HepG2 (cell line): ENCODE measurements around the gene SPG7. TPM values are rescaled to one million over a fixed set of nuclear protein-coding genes. Genes with fewer than 3 reads are reported as not detected.

Experiments used
- ATF1 ChIP-seq: IDR thresholded peaks from 2 replicates; pipeline ENCODE4 v1.6.1; 2016; ENCODE audit warnings: mild to moderate bottlenecking, control low read depth
- ATF6 ChIP-seq: sonication (generic); formaldehyde crosslinking; conservative IDR thresholded peaks from 2 replicates; pipeline ENCODE4 v1.4.0; 2020; ENCODE audit warnings: missing genetic modification reagents
- CHD2 ChIP-seq: IDR thresholded peaks from 2 replicates; pipeline ENCODE4 v1.6.1; 2011; ENCODE audit warnings: low read depth, low read length, improper control_type of control experiment
- EEA1 ChIP-seq: sonication (generic); formaldehyde crosslinking; IDR thresholded peaks from 2 replicates; pipeline ENCODE4 v1.5.1; 2020; ENCODE audit warnings: mild to moderate bottlenecking, missing genetic modification reagents, borderline replicate concordance
- EZH2 ChIP-seq: conservative IDR thresholded peaks from 2 replicates; pipeline ENCODE4 v1.6.1; 2012; ENCODE audit warnings: mild to moderate bottlenecking, low read depth, low read length, moderate library complexity
- FOXM1 ChIP-seq: sonication (generic); formaldehyde crosslinking; IDR thresholded peaks from 2 replicates; pipeline ENCODE4 v1.5.0; 2020; ENCODE audit warnings: missing genetic modification reagents
- HINFP ChIP-seq: sonication (generic); formaldehyde crosslinking; IDR thresholded peaks from 2 replicates; pipeline ENCODE4 v1.4.0; 2020; ENCODE audit warnings: low read depth, mild to moderate bottlenecking, missing genetic modification reagents
- HNRNPL ChIP-seq: fragments of 200-400 bp; formaldehyde crosslinking; IDR thresholded peaks from 2 replicates; pipeline ENCODE4 v1.6.1; 2017; ENCODE audit warnings: mild to moderate bottlenecking, low read depth, low read length
- MTF1 ChIP-seq: sonication (generic); formaldehyde crosslinking; IDR thresholded peaks from 2 replicates; pipeline ENCODE4 v1.5.0; 2020; ENCODE audit warnings: missing genetic modification reagents
- RFX1 ChIP-seq: fragments of 450-650 bp; IDR thresholded peaks from 2 replicates; pipeline ENCODE4 v1.6.1; 2017
- SP5 ChIP-seq: IDR thresholded peaks from 2 replicates; pipeline ENCODE4 v1.6.1; 2016; ENCODE audit warnings: low read depth, borderline replicate concordance
- STAG1 ChIP-seq: sonication (generic); formaldehyde crosslinking; IDR thresholded peaks from 2 replicates; pipeline ENCODE4 v1.4.0; 2020; ENCODE audit warnings: missing genetic modification reagents
- TCF7 ChIP-seq: sonication (generic); IDR thresholded peaks from 2 replicates; pipeline ENCODE4 v1.6.1; 2016; ENCODE audit warnings: antibody characterized with exemption, low read depth
- XBP1 ChIP-seq: sonication (generic); formaldehyde crosslinking; IDR thresholded peaks from 2 replicates; pipeline ENCODE4 v1.5.0; 2020; ENCODE audit warnings: missing genetic modification reagents
- ZBTB40 ChIP-seq, 2 experiments: fragments of 450-650 bp in 1 of 2; sonication (generic) in 1 of 2; formaldehyde crosslinking in 1 of 2; IDR thresholded peaks; 2 replicates each; pipeline versions ENCODE4 v1.6.1 to v1.8.0; 2016 to 2022; ENCODE audit warnings: antibody characterized with exemption in 1 of 2, mild to moderate bottlenecking in 1 of 2, missing genetic modification reagents in 1 of 2
- ZNF766 ChIP-seq: sonication (generic); formaldehyde crosslinking; IDR thresholded peaks from 2 replicates; pipeline ENCODE4 v1.5.0; 2020; ENCODE audit warnings: missing genetic modification reagents, borderline replicate concordance
- ZNF775 ChIP-seq: sonication (generic); formaldehyde crosslinking; IDR thresholded peaks from 2 replicates; pipeline ENCODE4 v1.4.0; 2020; ENCODE audit warnings: missing genetic modification reagents, mild to moderate bottlenecking, moderate library complexity, borderline replicate concordance
- polyA plus RNA-seq, 8 experiments: library from polyadenylated mRNA; depleted of rRNA in 3 of 8; stranded (reverse) in 7 of 8; unstranded in 1 of 8; fragments of >200 nt; fragmentation: Illumina TruSeq in 4 of 8; extraction: Trizol in 4 of 8; gene quantifications; 2 replicates each; pipeline versions ENCODE4 v1.2.1 to v1.2.3, GENCODE V29; 2011 to 2016; ENCODE audit warnings: low read depth in 4 of 8, missing spikeins in 1 of 8, mixed read lengths in 1 of 8; ENCODE audit not compliant: insufficient read depth in 1 of 8
- total RNA-seq, 5 experiments: library from RNA; depleted of rRNA; stranded (reverse); fragments of >200 nt; fragmentation: Illumina TruSeq; extraction: Trizol; gene quantifications; 2 replicates each; pipeline ENCODE4 v1.2.3, GENCODE V29; 2016; ENCODE audit warnings: low read depth in 1 of 5

SPG7 gene
- total and polyA plus RNA-seq, 2 of the 13 experiments (the other 11 are each of a cell fraction or from before 2014, with no cell fraction given): 66.0 to 136 TPM

GRCh38 chr16:89507834-89508590 lies at the start of gene SPG7 (continued):
- no peak for TF ChIP-seq ZBTB40 (IDR thresholded peaks at IDR 0.05)
- peak; percentile 93 for TF ChIP-seq ZBTB40 (CRISPR knock-in tag; IDR thresholded peaks at IDR 0.05)
- peak; percentile 40; the same call in 1 of the 2 replicates for TF ChIP-seq HINFP
- TF ChIP-seq SP5 (CRISPR knock-in tag): no peak
- TF ChIP-seq FOXM1 (CRISPR knock-in tag): no peak
- TF ChIP-seq ATF1 (CRISPR knock-in tag): no peak
- TF ChIP-seq ZNF766 (CRISPR knock-in tag): peak; percentile 65; the same call in 1 of the 2 replicates
- TF ChIP-seq HNRNPL: 0 out of 2 replicates have a peak, but pooled peaks have one; percentile 16
- peak; percentile 7; the same call in 1 of the 2 replicates for TF ChIP-seq STAG1 (CRISPR knock-in tag)
- TF ChIP-seq TCF7: no peak
- TF ChIP-seq EZH2: no peak
- TF ChIP-seq ZNF775: no peak
- TF ChIP-seq XBP1 (CRISPR knock-in tag): no peak; the same call in 1 of the 2 replicates
- no peak for TF ChIP-seq CHD2
- no peak for TF ChIP-seq ATF6 (CRISPR knock-in tag)
- no peak for TF ChIP-seq RFX1
- 0 out of 2 replicates have a peak, but pooled peaks have one; percentile 30 for TF ChIP-seq MTF1 (CRISPR knock-in tag)
- TF ChIP-seq EEA1 (CRISPR knock-in tag): 0 out of 2 replicates have a peak, but pooled peaks have one; percentile 69
